ENCODE measurements around the gene SMIM22.
A peak's percentile ranks its signal among the peaks of the same experiment; 100 is the strongest.

DNA sequence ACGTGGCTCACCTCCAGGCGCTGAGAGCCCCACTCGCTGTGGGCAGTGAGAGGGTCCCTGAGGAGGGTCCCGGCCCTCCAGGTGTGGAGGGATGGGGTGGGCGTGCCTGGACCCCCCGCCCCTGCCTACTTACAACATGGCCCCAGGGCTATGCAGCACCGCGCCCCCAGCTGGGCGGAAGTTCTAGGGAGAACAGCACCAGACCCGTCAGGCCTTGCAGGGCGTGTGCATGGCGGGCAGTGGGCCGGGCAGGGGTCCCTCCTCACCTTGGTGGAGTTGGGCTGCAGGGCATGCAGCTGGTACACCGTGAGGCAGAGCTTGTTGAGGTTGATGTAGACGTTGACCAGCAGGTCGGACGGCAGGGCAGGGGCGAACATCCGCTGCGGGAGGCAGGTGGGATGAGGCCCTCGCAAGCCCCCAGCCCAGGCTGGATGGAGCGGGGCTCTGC is 2.7 kb downstream of the SMIM22 start:
- TF ChIP-seq POLR2A (IDR thresholded peaks at IDR 0.05), result no peak
- TF ChIP-seq, protein P1, sequence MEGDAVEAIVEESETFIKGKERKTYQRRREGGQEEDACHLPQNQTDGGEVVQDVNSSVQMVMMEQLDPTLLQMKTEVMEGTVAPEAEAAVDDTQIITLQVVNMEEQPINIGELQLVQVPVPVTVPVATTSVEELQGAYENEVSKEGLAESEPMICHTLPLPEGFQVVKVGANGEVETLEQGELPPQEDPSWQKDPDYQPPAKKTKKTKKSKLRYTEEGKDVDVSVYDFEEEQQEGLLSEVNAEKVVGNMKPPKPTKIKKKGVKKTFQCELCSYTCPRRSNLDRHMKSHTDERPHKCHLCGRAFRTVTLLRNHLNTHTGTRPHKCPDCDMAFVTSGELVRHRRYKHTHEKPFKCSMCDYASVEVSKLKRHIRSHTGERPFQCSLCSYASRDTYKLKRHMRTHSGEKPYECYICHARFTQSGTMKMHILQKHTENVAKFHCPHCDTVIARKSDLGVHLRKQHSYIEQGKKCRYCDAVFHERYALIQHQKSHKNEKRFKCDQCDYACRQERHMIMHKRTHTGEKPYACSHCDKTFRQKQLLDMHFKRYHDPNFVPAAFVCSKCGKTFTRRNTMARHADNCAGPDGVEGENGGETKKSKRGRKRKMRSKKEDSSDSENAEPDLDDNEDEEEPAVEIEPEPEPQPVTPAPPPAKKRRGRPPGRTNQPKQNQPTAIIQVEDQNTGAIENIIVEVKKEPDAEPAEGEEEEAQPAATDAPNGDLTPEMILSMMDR (IDR thresholded peaks at IDR 0.05 in 8 of 11, conservative IDR thresholded peaks at IDR 0.05 in 3 of 11), result no peak
- TF ChIP-seq POLR2AphosphoS5 (IDR thresholded peaks at IDR 0.05), result peak in 1 of 3 donors; percentile 15
